CD4-positive, alpha-beta T cell treated with Interleukin-15 for 4 hours (primary cell): ENCODE measurements around the gene NTSR1.
"Not testable (repeated sequence)": the region's sequence is repeated elsewhere in the genome, so short reads cannot be mapped to it uniquely, and the experiment has no call there.

Experiments
- DNase-seq: peaks from one replicate; pipeline ENCODE4 v3.0.0-alpha.2; 2020; ENCODE audit warnings: low spot score

NTSR1 gene

DNA sequence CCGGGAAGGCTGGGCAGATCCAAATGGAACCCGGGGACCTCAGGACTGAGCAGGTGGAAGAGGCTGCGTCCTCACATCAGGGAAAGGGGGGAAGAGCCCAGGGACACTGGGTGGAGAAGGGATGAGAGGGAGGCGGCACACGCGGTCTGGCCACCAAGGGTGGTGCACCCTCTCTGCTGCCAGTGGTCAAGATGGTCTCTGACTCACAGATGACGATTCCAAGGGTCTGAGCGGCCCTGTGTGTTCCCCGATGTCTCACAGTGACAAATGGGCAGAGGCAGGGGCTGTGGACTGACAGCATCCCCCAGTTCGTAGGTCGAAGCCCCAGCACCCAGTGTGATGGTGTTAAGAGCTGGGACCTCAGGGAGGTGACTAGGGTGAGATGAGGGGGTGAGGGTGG, 34.3 kb upstream of the NTSR1 start:
- DNase-seq, result no peak

DNA sequence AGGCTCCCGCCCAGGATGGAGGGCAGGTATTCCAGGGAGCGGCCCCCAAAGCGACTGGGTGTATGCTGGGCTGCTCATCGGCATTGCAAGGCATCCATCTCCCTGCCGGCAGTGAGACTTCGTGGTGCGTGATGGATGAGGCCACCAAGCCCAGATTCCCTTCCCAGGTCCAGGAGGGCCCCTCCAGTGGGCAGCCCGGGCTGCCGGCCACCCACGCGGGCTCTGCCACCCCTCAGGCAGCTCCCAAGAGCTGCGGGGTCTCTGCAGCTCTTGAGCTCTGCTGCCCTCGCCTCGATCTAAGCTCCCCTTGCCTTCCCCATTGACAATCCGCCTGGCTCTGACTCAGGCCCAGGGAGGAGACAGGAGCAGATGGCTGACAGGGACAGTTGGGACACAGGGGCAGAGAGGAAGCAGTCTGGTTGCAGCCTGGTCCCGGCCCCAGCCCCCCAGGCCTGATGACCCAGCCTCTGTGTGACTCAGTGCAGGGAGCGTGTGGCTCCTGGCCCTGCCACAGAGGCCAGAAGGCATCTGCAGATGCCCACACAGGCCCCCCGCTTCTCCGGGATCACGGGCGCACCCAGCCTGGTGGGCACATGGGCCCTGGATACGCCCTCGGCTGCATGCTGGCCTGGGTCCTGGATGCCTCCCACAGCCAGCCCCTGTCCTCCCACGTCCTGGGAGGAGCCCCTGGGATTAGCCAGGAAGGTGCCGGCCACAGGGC, 33.3 kb upstream of the NTSR1 start:
- no peak for DNase-seq

GRCh38 chr20:62675877-62676260, 32.8 kb upstream of the NTSR1 start:
- no peak for DNase-seq

- no peak for DNase-seq
Measured at GRCh38 chr20:62676976-62677375, 31.7 kb upstream of the NTSR1 start.

GRCh38 chr20:62677678-62678077, 31.0 kb upstream of the NTSR1 start:
- no peak for DNase-seq

DNA sequence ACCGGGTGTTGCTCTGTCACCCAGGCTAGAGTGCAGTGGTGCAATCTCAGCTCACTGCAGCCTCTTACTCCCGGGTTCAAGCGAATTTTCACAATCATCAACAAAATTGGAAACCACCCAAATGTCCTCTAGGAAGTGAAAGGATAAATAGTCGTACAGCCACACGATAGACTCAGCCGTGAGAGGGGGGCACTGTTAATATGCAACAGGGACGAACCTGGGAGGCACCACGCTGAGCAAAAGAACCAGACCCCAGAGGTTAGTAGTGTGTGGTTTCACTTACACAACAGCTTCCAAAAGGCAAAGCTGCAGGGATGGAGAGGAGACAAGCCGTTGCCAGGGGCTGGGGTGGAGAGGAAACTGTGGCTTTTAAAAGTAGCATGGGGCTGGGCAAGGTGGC, 30.1 kb upstream of the NTSR1 start:
- DNase-seq, result no peak

DNA sequence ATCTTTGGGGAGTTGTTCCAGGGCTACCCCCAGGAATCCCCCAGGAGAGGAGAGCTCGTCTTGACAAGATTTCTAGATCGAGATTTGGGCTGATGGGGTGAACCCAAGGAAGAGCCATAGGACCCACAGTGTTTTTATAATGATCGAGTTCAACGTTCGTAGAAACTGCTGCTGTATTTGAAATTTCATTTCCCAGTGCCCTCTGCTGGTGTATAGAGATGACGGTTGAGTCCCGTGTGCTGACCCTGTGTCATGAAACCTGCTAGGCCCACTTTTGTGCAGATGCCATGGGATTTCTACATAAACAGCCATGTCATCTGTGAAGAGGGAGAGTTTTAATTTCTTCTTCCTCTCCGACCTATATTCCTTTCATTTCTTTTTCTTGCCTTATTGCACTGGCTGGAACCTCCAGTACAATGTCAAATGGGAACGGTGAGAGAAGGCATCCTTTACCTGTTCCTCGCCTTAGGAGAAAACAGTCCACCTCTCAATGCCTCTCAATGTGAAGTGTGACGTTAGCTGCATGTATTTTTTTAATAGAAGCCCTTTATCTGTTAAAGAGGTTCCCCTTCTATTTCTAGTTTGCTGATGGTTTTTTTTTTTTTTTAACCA, 28.6 kb upstream of the NTSR1 start:
- no peak for DNase-seq

GRCh38 chr20:62682912-62683517, 25.6 kb upstream of the NTSR1 start:
- DNase-seq, result no peak

DNA sequence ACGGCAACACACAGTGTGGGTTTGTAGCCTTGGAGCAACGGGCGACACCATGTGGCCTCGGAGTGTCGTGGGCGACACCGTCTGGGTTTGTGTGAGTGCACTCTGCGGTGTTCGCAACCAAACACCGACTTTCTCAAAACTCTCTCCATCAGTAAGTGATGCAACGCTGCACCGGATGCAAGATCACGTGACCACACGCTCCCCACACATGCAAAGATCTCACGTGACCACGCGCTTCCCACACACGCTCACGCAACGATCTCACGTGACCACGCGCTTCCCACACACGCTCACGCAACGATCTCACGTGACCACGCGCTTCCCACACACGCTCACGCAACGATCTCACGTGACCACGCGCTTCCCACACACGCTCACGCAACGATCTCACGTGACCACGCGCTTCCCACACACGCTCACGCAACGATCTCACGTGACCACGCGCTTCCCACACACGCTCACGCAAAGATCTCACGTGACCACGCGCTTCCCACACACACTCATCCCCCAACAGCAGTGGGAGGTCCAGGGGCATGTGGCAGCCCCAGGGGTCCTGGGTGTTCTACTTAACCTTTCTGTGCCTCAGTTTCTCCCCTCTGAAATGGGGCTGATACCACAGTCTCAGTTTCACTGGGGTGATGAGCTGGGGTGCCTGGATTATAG, 24.8 kb upstream of the NTSR1 start:
- not testable (repeated sequence) for DNase-seq

- no peak for DNase-seq
Measured at GRCh38 chr20:62684981-62685380, 23.7 kb upstream of the NTSR1 start.

GRCh38 chr20:62685781-62686555, 22.7 kb upstream of the NTSR1 start:
- DNase-seq, result peak; percentile 9

DNA sequence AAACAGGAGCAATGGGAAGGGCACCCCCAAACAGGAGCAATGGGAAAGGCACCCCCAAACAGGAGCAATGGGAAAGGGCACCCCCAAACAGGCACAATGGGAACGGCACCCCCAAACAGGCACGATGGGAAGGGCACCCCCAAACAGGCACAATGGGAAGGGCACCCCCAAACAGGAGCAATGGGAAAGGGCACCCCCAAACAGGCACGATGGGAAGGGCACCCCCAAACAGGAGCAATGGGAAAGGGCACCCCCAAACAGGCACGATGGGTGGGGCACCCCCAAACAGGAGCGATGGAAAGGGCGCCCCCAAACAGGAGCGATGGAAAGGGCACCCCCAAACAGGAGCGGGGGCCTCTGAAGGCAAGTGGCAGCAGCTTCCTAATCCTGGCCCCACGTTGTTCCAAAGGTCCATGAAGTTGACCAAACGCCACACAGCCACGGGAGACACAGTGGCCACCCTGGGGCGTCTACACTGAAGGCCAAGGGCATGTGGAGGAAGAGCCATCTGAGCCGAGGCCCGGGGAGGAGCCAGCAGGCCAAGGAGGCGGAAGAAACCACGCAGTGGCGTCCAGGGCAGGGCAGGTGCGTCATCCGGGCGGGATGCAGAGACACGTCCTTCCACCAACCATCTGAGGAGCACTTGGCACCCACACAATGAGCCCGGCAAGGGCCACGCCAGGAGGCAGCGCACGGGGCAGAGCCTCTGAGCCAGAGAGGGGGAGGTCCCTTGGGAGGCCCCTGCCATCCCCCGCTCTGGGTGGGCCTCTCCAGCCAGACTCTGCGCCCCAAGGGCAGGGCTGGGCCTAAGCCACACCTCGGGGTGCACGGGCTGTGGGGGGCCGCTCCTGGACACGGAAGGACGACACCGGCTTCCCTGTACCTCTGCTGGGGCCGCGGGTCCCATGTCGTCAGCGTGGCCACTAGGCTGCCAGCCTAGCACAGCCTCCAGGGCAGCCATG, 21.5 kb upstream of the NTSR1 start:
- DNase-seq, result no peak

- no peak for DNase-seq
Measured at GRCh38 chr20:62688083-62688482, 20.6 kb upstream of the NTSR1 start.

GRCh38 chr20:62688855-62689460, 19.7 kb upstream of the NTSR1 start:
- DNase-seq, result no peak

DNA sequence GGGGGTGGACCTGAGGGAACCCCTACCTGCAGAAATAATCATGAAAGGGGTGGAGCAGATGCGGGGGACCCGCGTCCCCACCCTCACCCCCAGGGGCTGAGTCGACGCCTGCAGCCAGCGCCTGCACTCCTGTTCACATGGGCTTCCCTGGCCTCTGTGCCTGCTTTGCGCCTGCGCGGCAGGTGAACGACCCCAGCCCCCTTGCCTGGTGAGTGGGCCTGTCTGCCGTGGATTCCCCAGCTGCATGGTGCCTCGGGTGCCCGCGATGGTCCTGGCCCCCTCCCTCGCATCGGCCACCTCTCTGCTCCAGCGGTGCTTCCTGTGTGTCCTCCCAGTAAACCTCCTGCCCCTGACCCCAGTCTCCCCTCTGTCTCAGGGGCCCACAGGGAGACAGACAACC, 18.8 kb upstream of the NTSR1 start:
- DNase-seq, result no peak

DNA sequence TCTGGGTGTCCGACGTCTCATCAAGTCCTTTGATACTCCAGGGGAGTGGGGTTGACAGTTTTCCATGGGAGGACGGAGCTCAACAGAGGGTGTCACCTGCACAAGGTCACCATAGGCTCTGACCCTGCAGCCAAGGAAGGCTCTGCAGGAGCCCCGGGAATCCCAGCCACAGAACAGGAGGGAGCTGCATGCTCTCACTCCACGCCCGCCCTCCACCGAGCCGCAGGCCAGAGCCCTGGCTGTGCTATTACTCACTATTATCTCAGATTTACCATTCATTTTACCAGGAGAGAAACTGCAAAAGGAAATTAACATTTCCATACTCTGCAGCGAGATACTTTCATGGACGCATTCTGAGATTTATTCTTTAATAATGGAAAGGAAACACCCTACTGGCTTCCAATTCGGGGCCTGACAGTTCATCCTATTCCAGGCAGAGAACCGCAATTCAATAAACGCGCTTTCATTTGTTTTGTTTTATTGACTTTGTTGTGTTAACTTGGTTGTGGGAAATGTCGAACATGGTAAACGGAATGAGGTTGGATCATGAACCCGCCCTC, 18.3 kb upstream of the NTSR1 start:
- no peak for DNase-seq

GRCh38 chr20:62691487-62691886, 17.1 kb upstream of the NTSR1 start:
- DNase-seq, result no peak

- no peak for DNase-seq
Measured at GRCh38 chr20:62692176-62692575, 16.5 kb upstream of the NTSR1 start.

DNA sequence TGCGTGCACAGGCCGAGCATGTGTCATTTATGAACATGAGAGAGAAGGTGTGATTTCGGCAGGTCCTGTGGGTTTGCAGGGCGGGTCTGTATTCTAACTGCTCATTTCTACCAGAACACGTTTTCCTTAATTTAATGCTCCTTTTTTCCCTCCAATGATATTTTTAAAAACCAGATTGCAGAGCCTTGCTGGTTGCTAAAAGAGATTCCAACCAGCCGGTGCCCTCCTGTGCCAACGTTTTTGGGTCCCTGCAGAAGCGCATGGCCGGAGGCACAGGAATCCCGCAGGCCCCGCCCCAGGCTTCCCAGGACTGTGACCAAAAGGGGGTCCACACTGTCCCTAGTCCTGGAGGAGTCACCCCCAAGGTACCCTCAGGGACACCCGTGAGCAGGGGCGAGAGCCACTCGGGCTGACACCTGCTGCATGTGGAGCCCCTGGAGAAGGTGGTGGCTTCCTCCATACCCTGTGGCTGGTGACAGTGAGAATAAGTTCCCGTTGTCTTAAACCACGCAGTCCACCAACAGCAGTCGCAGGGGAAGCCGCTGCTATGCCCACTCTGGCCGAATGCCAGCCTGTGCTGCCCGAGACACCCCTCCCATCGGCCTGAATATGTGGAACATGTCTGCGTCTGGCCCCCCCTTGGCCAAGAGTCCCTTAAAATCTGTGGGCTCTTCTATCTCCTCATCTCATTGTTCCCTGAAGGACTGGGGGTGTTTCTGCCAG, 15.7 kb upstream of the NTSR1 start:
- DNase-seq, result no peak

DNA sequence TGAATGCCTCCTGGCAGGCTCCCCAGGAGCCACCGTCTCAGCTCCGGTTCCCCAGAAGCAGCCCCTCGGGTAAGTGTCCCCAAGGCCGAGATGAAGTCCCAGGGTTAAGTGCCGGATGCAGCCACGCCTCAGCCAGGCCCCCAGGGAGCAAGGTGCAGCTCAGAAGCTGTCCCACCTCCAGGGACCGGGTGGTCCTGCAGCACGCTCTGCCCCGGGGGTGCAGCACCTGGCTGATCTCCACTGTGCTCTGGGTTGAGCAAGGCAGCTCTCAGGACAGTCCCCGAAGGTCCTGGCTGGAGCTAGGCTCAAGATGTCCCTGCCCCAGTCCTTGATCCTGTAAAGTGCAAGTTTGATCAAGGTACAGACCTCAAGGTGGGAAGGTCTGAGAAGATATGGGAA, 15.1 kb upstream of the NTSR1 start:
- no peak for DNase-seq
